ENCODE results near the gene STAT1.
"Not testable (repeated sequence)": the region's sequence is repeated elsewhere in the genome, so short reads cannot be mapped to it uniquely, and the experiment has no call there.

Gene STAT1

DNA sequence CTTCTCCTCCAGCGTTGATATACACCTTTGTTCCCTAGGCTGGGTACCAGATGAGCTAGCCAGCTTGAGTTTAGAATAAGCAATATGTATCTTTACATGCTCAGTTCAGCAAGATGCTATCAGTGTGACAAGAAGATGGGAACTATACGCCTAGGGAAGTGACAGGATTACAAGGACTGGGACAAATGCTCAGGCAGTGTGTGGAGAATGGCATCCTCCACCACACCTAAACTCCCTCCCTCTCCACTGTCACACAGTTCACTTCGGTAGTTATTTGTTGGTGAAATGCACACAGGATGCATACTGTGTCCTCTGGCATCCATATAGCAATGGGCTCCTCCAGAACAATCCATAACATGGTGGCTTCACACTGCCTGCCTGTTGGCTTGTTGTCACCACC is 7.7 kb downstream of the STAT1 start:
- no peak for DNase-seq

DNA sequence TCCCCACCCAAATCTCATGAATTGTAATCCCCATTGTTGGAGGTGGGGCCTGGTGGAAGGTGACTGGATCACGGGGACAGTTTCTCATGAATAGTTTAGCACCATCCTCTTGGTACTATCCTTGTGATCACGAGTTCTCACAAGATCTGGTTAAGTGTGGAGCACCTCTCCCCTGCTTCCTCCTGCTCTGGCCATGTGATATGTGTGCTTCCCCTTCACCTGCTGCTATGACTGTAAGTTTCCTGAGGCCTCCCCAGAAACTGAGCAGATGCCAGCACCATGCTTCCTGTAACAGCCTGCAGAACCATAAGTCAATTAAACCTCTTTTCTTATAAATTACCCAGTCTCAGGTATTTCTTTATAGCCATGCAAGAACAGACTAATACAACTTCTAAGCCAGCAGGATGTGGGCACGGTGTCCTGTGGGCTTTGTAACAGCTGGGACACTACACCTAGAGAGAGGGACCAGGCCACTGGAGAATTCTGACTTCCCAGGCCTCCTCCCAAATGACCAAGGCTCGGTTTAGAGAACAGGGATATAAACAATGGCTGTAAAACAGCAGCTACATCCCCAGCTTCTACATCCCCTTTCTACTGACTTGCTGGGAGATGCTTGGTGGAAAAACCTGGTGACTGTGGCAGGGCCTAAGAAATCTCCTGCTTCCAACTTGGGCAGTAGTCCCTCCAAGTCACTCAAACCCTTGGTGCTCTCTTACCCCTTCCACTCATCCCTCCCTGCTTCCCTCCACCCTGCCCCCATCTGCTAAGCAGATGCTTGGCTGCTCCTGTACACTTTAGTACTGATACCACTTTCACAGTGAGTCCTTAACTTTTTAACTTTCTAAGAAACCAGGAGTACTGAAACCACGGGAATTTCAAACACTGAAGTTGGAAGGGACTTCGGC is 10.3 kb downstream of the STAT1 start:
- no peak for DNase-seq

DNA sequence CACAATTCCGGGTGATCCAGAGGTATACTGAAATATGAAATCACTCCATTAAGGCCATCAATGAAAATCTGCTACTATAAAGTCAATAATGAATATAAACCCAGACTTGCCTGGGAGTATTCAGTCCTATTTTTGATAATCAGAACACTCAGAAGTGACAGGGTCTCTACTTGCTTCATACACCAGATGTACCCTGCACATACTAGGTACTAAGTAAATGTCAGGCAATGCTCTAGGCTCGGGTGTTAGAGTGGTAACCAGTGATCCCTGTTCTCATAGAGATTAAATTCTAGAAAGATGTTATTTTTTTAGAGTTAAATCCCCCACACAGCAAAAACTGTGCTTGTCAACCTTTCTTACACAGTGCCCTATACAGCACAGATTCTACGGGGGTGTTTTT is 12.3 kb downstream of the STAT1 start:
- DNase-seq = no peak

DNA sequence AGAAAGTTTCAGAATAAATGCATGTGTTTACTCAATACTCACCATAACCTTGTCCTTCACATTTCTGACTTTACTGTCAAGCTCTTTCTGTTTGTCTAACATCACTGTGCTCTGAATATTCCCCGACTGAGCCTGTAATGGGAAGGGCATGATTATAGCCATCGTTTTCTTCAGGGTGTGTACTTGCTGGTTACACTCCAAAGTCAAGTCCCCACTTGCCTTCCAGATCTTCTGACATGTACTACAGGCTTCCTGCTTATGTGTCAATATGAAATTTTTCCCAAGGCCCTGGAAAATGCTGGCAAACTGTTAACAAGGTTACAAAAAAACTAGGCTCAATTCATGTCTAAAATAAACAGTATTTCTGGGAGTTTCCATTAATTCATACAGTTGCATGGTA is 12.9 kb downstream of the STAT1 start:
- no peak for DNase-seq

DNA sequence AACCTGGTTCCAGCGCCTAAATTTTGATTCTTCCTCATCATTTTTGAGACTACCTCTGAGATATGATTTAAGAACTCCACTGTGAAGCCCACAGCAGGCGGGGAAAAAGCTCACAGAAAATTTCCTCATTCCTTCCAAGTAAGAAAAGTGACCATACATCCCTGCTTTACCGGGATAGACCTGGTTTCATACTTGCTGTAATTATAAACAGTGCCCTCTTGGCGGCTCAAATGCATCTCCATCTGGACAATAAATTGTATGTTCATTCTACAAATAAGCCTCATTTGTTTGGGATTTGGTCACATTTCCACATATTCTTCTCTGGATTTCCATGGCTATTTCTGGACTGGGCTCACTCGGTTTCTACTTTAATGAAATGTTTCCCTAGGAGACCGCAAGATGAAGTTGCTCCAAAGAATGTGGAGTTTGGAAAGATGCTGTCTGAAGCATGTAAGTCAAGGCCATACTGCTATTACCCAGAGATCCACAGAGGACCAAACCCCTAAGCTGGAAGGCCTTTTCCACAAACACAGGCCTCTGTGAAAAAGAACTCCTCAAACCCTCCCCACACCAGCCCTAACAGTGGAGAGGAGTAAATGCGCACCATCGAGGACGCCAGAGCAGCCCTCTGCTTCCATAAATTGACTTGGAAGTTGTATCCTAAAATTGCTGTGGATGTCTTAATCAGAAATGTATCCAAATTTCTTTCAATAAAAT is 13.9 kb downstream of the STAT1 start:
- DNase-seq = no peak

DNA sequence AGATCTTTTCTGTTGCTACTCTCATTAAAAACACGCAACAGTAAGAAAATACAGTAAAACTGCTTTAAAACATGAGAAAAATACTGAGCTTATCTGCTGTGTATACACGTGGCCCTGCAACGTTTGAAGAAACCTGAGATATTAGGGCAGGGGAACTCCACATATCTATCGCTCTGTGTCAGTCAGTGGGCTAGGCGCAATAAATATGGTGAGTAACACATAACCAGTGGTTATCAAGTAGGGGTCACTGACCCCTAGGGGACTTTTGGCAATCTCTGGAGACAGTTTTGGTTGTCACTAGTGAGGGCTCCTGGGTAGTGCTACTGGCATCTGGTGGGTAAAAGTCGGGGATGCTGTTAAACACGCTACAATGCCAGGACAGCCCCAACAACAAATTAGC is 14.9 kb downstream of the STAT1 start:
- DNase-seq = no peak

DNA sequence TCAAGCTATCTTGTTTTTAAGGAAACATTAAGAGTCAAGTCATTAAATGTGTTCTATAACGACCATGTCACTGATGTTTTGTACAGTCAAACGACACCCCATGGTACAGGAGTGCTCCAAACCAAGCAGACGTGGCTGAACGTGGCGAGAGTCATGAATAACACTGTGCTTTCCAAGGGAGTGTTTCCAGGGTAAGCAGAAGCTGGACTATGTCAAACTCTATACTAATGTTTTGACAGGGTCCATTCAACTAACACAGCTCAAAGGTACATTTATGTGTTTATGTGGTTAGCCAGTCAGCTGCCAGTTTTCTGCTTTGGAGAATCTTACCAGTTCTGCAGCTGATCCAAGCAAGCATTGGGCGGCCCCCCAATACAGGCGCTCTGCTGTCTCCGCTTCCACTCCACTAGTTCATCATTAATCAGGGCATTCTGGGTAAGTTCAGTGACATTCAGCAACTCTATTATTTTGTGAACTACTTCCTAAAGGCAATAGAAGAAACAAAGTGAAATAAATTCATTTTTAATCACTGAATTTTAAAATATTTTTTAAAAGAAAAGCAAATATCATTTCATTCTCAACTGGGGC is 16.4 kb downstream of the STAT1 start:
- DNase-seq = no peak

DNA sequence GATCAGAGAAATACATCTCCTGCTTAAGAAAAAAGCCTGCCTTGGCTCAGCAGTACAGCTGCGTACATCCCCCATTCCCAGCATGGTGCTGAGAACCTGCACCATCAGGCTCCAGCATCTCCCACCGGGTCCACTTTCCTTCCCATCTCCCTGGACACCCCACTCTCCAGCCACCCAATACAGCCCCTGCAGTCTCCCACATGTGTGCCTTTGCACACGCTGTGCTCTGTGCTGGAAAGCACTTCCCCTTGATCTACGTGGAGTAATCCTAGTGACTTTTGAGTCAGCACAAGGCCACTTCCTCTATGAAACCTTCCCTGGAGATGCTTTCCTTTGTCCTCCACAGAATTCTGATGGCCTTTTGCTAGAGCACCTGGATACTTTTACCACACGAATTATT is 17.0 kb downstream of the STAT1 start:
- DNase-seq = no peak

DNA sequence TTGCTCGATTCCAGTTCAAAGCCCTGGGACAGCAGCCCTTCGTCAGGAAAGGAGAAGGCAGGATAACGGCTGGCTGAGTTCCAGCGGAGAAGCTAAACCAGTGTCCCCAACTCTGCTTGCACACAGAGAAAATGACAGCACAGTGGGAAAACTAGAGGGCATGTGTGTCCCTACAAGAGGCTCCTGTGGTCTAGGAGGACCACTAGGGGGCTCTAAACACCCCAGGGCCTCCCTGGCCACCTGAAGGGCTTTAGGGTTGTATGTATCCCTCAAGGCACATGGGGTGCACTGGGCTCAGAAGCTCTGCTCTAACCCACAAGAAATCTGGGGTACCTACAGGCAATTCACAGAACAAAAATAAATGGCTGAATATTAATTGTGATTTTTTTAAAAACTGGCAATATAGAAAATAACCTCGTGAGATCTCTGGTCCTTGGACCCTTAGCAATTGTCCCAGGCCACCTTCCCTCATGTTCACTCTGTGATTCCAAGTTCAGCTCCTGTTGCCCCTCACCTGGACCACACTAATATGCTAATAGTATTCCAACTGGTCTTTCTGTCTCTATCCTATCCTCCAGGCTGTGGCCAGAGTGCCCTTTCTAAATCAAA is 17.5 kb downstream of the STAT1 start:
- no peak for DNase-seq

DNA sequence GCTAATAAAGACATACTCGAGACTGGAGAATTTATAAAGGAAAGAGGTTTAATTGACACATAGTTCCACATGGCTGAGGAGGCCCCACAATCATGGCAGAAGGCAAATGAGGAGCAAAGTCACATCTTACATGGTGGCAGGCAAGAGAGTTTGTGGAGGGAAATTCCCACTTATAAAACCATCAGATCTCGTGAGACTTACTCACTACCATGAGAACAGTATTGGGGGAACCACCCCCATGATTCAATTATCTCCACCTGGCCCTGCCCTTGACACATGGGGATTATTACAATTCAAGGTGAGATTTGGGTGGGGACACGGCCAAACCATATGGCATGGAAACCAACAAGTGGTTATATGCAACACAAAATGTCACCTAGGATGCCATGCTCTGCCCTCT is 18.7 kb downstream of the STAT1 start:
- not testable (repeated sequence) for DNase-seq

DNA sequence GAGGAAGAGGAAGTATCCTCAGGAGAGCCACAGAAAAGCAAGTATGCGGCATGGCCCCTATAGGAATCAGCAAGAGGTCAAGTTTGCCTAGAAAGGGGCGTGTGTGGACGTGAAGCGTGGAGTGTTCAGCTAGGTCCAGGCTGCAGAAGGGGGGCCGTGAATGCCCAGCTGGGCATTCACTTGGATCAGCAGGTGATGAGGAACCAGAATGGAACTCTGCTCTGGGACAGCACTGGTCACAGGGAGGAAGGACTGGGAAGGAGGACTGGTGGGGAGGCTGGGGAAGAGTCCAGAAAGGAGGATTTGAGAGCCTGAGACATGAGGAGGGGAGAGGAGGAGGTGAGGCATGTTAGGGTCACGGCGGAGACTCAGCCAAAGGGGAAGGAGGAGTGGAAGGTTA is 19.8 kb downstream of the STAT1 start:
- DNase-seq = no peak

DNA sequence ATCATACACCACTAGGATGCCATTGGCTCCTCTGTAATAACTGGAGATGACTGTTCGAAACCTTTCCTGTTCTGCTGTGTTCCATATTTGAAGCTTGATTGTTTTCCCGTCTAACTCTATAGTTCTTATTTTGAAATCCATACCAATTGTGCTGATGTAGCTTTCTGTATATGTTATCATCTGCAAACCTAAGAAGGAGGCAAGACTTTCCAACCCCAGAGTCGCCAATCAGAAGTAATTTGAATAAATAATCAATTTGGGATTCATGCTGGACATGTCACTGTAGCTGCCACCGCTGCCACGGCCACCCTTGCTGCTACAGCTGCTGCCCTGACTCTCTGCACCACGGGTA is 20.7 kb downstream of the STAT1 start:
- no peak for DNase-seq

DNA sequence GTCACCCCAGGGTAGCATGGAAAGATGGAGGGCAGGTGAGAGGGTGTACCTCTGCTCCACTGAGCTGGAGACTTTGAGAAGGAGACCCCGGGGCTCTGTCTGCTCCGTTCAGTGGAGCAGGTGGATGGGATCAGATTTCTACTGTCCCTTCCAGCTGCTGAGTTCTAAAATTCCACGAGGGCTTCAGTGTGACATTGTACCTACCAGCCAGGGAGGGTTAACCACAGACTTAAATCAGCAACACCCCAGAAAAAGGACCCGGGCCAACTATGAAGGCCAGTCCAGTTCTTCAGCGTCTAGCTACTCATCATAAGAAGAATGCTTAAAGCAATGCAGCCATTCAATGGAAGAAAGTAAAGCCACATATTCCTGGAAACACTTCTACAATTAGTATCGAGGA is 23.8 kb downstream of the STAT1 start:
- no peak for DNase-seq

DNA sequence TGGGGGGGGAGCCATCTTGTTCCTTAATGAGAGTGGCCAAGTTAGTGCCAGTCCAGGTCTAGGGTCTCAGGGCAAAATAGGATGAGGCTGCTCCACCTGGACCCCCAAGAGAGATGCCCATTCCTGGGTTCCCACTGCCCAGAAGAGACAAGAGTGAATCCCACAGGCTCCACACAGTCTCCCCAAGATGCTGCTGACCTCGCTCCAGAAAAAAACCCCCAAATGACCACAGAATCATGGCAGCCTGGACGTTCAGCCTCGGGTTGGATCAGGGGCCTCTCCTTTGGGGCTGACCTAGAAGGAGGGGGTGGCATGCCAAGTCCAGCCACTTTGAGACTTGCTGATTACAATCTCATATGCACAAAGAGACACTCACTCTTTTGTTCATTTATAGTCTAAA is 25.1 kb downstream of the STAT1 start:
- DNase-seq = no peak

DNA sequence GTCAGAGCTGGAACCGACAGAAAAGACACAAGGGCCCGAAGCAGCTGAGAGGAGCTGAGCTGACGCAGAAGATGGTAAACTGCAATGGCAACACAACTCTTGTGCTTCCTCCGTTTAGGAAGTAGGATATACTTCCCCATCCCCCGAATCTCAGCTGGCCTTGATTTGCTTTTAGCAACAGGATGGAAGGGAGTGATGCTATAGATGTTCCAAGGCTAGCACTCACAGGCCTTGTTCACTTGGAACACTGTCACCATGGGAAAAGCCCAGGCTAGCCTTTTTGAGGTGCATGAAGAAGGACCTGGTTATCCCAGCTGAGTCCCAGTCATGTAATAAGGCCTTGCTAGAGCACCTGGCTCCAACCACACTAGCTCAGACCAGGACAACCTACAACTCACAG is 26.0 kb downstream of the STAT1 start:
- DNase-seq = no peak

DNA sequence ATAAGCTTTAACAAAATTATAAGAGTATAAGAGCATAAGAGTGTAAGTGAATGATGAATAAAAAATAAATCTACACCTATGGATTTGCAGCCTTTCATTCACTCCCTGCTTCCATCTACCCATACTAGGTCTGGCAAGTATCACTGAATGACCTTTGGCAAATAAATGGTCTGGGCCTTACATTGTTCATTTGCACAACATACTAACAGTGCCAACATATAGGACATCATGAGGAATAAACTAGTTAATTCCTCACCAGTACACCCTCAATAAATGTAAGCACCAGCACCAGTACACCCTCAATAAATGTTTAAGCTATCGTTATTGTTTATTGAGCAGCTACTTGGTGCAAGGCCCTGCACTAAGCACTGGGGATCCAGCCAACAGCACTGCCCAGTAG is 26.9 kb downstream of the STAT1 start:
- DNase-seq = no peak

DNA sequence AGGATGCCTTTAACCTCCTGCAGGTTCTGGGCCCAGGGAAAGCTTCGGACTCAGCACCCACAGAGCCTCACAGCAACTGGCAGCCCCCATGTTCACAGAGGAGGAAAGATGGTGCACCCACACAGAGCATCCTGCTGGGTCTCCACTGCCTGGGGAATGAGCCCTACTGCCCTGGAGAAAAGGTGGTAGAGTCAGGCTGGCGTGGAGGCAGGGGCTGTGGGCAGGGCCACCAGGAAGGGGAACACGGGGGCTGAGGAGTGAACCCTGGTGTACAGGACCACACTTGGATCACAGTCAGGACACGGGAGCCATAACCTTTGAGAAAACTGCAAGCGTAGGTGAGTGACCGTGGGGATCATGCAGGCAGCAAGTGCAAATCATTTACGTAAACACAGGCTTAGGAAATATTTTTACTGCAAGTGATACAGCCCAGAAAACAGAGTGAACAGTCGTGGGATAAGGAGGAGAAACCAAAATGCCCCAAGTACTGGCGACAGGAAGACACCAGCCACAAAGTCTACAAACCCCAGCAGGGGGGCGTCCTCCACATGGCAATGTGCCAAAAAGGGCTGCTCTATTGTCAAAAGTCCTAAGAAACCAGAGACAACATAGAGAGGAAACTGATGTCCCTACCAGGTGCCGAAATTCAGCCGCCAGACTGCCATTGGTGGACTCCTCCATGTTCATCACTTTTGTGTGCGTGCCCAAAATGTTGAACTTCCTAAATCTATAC is 27.6 kb downstream of the STAT1 start:
- DNase-seq = no peak

DNA sequence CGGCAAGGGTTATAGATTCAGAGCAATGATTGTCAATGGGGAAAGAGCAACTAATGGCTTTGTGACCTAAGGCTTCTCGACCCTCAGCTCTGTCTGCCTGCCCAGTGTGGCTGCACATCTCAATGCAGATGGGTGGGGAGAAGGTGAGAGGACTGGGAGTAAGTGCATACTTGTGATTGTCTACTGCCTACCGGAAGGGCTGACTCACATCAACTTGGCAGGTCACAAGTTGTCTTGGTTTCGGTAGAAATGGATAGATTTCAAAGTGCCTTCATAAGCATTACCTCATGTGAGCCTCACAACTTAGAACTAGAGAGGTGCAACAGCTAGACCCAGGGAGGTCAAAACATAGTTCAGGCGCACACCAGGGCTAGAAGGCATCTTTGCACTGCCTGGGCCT is 29.4 kb downstream of the STAT1 start:
- DNase-seq = no peak

DNA sequence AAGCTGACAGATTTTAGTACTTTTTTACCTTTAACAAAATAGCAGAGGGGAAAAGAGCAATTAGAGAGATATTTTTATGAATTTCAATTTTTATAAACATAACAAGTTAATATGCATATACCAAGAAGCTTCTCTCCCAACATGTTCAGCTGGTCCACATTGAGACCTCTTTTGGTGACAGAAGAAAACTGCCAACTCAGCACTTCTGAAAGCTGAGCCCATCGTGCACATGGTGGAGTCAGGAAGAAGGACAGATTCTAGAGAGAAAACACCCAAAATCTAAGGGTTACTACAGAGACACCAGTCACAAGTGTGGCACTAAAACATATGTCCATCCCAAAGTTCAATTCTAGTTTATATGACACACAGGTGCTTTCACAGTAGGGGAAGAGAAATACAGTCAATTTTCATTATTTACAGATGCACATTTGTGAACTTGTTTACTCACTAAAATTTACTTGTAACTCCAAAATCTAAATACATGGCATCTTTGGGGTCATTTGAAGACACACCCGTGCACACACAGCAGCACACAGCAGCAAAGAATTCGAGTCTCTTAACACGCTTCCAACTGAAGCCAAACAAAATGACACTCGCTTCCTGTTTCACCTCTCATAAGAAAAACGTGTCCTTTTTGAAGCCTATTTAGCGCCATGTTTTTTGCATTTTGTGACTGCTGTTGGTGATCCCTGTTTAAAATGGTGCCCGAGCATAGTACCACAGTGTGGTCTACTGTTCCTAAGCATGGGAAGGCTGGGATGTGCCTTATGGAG is 31.5 kb downstream of the STAT1 start:
- DNase-seq = no peak

DNA sequence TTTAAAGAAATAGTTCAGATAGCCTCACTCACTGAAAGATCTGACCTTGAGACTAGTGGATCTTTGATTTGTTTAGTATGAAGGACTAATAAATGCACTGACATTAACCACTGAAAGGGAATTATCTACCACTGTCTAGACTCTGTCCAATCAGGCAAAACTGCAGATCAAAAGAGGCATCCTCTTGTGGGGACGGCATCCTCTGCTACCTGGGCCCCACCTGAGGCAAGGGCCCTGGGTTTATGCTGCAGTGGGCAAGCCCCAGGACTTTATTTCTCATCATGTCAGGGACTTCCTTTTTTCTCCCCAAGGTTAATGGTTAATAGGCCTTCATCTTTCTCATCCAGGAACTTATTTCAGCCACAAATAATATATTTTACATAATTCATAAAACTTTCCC is 32.2 kb downstream of the STAT1 start:
- no peak for DNase-seq

DNA sequence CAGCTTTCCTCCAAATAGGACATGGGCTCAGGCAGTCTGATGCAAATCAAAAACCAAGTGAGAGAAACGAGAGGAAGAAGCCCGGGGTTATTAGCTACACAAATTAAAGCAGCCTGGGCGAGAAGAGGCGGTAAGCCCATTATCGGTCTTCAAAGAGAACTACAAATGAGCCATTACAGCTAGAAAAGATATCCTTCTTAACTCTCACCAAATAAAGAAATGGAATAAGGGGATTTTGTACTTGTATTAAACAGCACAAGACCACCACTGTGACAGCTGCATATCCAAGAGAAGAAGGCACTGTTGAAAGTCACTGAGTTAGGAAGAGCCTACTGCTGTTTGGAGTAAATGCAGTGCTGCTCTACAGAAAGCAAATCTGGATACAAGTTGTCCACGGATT is 32.6 kb downstream of the STAT1 start:
- DNase-seq = no peak

DNA sequence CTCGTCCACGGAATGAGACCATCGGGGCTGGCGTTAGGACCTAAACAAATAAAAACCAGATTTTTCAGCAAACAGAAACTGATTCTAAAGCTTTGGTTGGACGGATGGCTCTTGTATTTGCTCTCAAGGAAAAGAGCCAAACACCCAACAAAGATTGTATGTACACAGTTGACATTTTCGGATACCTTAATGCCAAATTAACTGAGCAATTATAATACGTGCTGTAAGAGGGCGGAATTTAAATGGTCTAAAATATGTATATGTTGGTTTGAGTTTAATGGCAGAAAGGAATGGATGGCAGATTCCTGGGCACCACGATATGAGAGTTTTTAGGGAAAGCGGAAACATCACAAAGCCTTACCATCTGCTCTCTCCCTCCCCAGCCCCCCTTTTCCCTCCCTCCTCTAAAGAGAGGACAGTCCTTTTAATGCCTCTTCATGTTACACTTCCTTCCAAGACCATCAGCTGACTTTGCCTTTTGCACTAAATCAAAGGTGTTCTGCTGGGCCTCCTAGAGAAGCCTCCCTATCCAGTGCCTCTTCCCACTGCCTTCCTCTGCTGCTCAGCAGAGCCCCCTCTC is 33.3 kb downstream of the STAT1 start:
- peak; percentile 42 for DNase-seq

All from NCI-H774 (cell line).